KMS-11 (cell line): ENCODE data around the gene POLR2C.

Source experiments
- H2AFZ ChIP-seq: fragments of 200-600 bp; sonication (generic); 2 replicates; pipeline ENCODE4 v1.6.1; 2016; ENCODE audit warnings: antibody characterized with exemption, mixed run types, low read depth
- H3K27ac ChIP-seq: fragments of 200-600 bp; sonication (generic); 2 replicates; pipeline ENCODE4 v1.6.1; 2016; ENCODE audit warnings: mild to moderate bottlenecking, mixed run types
- H3K27me3 ChIP-seq: fragments of 200-600 bp; sonication (generic); 2 replicates; pipeline ENCODE4 v1.6.1; 2017; ENCODE audit warnings: mild to moderate bottlenecking, low read depth, mixed run types, moderate library complexity; ENCODE audit not compliant: insufficient read depth
- H3K36me3 ChIP-seq: fragments of 200-600 bp; sonication (generic); 2 replicates; pipeline ENCODE4 v1.6.1; 2017; ENCODE audit warnings: mild to moderate bottlenecking, mixed run types; ENCODE audit not compliant: insufficient read depth
- H3K4me1 ChIP-seq: fragments of 200-600 bp; sonication (generic); 2 replicates; pipeline ENCODE4 v1.6.1; 2016; ENCODE audit warnings: mild to moderate bottlenecking, low read depth, mixed run types; ENCODE audit not compliant: poor library complexity, severe bottlenecking
- H3K4me2 ChIP-seq: fragments of 200-600 bp; sonication (generic); 2 replicates; pipeline ENCODE4 v1.7.0; 2016; ENCODE audit warnings: mild to moderate bottlenecking, mixed run types
- H3K4me3 ChIP-seq: fragments of 200-600 bp; sonication (generic); IDR thresholded peaks from 2 replicates; pipeline ENCODE4 v1.6.1; 2017; ENCODE audit warnings: low read depth, low read length, mixed read lengths; ENCODE audit not compliant: insufficient read depth
- H3K79me2 ChIP-seq: fragments of 200-600 bp; sonication (generic); 2 replicates; pipeline ENCODE4 v1.6.1; 2016; ENCODE audit warnings: low read depth, mixed run types; ENCODE audit not compliant: insufficient read depth
- H3K9ac ChIP-seq: fragments of 200-600 bp; sonication (generic); 2 replicates; pipeline ENCODE4 v1.6.1; 2016; ENCODE audit warnings: mild to moderate bottlenecking, mixed run types
- H4K20me1 ChIP-seq: fragments of 200-600 bp; sonication (generic); 2 replicates; pipeline ENCODE4 v1.6.1; 2016; ENCODE audit warnings: mild to moderate bottlenecking, mixed run types; ENCODE audit not compliant: insufficient read depth
- TF ChIP-seq, protein P1 (sequence below): fragments of 200-600 bp; sonication (generic); conservative IDR thresholded peaks from 2 replicates; pipeline ENCODE4 v1.6.1; 2017; ENCODE audit warnings: low read depth, mild to moderate bottlenecking, antibody characterized with exemption, low read length, moderate library complexity, mixed read lengths

Gene POLR2C

DNA sequence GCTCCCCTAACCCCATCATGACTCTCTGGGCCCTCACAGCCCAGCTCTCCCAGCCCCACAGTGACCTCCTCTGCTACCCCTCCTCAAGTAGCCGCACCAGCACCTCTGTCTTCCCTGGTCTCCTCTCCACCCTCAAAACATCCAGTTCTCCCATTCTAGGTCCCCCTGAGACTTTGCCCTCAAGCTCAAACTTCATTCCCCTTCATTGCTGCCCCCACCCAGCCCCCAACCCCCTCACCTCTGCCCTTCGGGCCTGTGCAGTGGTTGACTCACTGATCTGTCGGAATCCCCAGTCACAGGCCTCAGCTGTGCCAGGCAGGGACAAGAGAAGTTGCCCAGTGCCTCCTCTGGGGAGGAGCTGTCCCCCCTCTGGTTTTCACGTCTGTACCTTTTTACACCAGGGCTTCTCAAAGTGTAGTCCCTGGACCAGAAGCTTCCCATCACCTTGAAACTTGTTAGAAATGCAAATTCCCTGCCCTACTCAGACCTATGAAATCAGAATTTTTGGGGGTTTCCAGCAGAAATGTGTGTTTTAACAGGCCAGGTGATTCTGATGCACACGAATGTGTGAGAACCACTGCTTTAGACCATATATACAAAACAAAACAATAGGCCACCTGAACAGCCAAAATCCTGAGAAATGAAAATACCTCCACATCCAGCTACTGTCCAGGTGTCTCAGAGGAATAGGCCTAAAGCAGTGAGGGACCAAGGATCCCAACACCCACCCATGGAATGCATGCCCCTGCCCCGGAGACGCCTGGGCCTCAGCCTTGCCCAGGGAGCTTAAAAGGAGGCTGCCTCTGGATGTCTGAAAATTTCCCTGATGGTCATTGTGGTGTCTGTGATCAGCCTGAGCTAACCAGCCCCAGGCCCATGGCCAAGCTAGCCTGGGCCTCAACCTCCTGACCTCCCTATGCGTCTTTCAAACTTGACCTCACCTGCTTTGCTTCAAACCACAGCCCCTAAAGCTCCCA, 24.7 kb downstream of the POLR2C start:
- H3K36me3 ChIP-seq = no peaks in the 10 kb centered on the region
- peak overlapping the region; percentile 43; the same call in 1 of the 2 replicates for H3K9ac ChIP-seq
- H3K79me2 ChIP-seq = no peaks in the 10 kb centered on the region
- peak overlapping the region; percentile 50 for H3K27ac ChIP-seq
- no peaks in the 10 kb centered on the region for H4K20me1 ChIP-seq
- TF ChIP-seq, protein P1, sequence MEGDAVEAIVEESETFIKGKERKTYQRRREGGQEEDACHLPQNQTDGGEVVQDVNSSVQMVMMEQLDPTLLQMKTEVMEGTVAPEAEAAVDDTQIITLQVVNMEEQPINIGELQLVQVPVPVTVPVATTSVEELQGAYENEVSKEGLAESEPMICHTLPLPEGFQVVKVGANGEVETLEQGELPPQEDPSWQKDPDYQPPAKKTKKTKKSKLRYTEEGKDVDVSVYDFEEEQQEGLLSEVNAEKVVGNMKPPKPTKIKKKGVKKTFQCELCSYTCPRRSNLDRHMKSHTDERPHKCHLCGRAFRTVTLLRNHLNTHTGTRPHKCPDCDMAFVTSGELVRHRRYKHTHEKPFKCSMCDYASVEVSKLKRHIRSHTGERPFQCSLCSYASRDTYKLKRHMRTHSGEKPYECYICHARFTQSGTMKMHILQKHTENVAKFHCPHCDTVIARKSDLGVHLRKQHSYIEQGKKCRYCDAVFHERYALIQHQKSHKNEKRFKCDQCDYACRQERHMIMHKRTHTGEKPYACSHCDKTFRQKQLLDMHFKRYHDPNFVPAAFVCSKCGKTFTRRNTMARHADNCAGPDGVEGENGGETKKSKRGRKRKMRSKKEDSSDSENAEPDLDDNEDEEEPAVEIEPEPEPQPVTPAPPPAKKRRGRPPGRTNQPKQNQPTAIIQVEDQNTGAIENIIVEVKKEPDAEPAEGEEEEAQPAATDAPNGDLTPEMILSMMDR = no peak
- H3K4me1 ChIP-seq = peaks cover 42% of the 10 kb centered on the region
- H3K27me3 ChIP-seq = no peaks in the 10 kb centered on the region
- H3K4me2 ChIP-seq = peak overlapping the region; percentile 53
- no peak overlapping the region for H3K4me3 ChIP-seq
- H2AFZ ChIP-seq = peak overlapping the region; percentile 78

- peaks cover 42% of the 10 kb centered on the region for H3K4me1 ChIP-seq
- H3K4me2 ChIP-seq = no peak overlapping the region
- H2AFZ ChIP-seq = no peak overlapping the region
- H3K27me3 ChIP-seq = no peaks in the 10 kb centered on the region
- TF ChIP-seq, protein P1 = no peak
- H3K79me2 ChIP-seq = no peaks in the 10 kb centered on the region
- H4K20me1 ChIP-seq = no peaks in the 10 kb centered on the region
- no peaks in the 10 kb centered on the region for H3K36me3 ChIP-seq
- no peak overlapping the region for H3K9ac ChIP-seq
- no peak overlapping the region for H3K4me3 ChIP-seq
- H3K27ac ChIP-seq = no peak overlapping the region
These were observed 26.8 kb downstream of the POLR2C start for GRCh38 chr16:57489229-57489628.

GRCh38 chr16:57493767-57494166, 31.3 kb downstream of the POLR2C start:
- H3K27me3 ChIP-seq = no peaks in the 10 kb centered on the region
- TF ChIP-seq, protein P1 = no peak
- peaks cover 16% of the 10 kb centered on the region for H3K4me1 ChIP-seq
- no peak overlapping the region for H2AFZ ChIP-seq
- no peaks in the 10 kb centered on the region for H3K36me3 ChIP-seq
- no peak overlapping the region for H3K4me2 ChIP-seq
- H4K20me1 ChIP-seq = no peaks in the 10 kb centered on the region
- no peak overlapping the region for H3K9ac ChIP-seq
- no peaks in the 10 kb centered on the region for H3K79me2 ChIP-seq
- H3K27ac ChIP-seq = no peak overlapping the region
- no peak overlapping the region for H3K4me3 ChIP-seq

DNA sequence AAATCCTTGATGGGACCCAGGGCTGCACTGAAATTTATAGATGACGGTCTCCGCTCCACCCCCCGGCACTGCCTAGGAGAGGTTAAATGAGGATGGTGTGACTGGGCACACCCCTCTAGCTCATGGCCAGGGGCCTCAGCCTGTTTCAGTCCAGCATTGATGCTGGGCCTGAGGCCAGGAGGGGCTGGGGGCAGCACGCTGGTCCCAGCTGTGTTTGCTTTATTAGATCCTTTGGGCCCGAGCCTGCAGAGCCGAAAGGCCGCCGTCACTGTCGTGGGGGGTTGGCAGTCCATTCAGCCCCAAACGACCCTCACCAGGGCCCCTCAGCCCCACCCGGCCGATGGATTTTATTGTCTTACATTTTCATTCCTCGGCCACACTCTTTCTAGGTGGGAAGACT, 34.6 kb downstream of the POLR2C start:
- Histone ChIP-seq H3K36me3 (no peaks in the 10 kb centered on the region), H3K27me3 (no peaks in the 10 kb centered on the region)

More for the DNA sequence above, 34.6 kb downstream of the POLR2C start:
- Histone ChIP-seq H3K4me1 (no peaks in the 10 kb centered on the region), H2AFZ (no peak overlapping the region), H3K4me2 (no peak overlapping the region), H3K9ac (no peak overlapping the region), H4K20me1 (no peaks in the 10 kb centered on the region), H3K79me2 (no peaks in the 10 kb centered on the region), H3K27ac (no peak overlapping the region), H3K4me3 (no peak overlapping the region)
- TF ChIP-seq, protein P1 = no peak
